ENCODE results near the gene POLR2C. TPM values are rescaled to one million over a fixed set of nuclear protein-coding genes. Genes with fewer than 3 reads are reported as not detected.

POLR2C gene
- 101 and 122 TPM in 2 replicates for total RNA-seq

DNA sequence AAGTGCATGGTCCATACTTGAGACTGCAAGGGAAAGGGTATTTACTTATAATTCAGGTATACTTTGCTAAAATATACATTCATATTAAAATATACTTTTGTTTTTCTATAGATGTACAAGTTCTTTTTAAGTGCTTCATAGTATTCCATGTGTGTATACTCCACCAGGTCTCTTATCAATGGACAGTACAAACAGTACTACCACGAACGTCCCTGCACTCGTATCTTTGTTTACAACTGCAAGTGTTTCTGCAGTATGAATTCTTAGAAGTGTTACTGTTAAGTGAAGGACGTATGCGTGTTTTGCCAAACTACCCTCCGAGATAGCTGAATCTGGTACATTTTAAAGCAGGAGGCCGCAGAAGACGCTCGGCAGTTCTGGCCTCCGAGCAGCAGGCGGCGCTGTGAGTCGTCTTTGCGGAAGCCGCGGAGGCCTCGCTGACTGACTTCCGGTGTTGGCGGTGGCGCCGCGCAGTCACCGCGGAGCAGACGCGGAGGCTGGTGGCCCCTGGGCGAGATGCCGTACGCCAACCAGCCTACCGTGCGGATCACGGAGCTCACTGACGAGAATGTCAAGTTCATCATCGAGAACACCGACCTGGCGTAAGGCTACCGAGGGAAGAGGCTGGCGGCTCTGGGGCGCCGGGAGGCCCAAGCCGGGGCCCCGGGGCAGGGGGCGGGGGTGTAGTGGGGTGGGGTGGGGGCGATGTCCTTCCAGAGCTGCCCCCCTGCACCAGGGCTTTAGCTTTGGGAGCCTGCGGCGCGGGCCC, at the start of gene POLR2C:
TSS of gene POLR2C (plus strand) at position 471 of the 769 bp plus-strand sequence. CDS start at position 517, 46 bp downstream.

DNA sequence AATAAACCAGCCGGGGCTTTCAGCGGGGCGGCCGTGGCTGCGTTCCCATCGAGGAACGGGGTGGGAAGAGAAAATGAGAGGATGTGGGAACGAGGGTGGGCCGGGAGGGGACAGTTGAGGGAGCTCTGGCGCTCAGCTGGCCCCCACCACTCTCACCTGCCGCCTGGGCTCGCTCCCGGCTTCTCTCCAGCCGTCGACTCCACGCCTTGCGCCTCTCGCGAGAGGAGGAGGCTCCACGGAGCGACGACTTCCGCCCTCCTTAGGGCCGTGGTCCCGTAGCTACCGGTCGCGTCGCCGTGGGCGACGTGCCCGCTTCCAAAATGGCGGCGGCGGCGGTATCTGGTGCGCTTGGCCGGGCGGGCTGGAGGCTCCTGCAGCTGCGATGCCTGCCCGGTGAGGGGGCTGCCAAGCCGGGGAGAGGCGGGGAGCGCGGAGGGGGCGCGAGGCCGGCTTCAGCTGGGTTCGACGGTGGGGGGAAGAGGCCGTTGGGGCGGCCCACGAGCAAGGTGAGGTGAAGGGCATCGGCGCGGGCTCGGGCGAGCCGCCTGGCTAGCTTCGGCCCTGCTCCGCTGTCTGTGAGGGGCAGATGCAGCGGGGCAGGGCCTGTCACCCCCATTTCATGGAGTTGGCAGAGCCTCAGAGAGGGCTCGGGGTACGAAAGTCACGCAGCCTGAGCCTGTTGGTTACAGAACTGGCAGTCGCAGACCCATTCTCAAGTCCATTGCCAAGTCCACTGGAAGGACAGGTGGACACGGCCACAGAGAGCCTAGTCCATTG, 15.1 kb upstream of the POLR2C start, which contains the start of the genes CIAPIN1 and COQ9:
TSS of gene CIAPIN1 (minus strand) at position 200 of the 777 bp plus-strand sequence. CDS start 6,457 bp downstream, outside the sequence.
TSS of gene COQ9 (plus strand) at position 294 of the 777 bp plus-strand sequence. CDS start at position 321, 27 bp downstream.

DNA sequence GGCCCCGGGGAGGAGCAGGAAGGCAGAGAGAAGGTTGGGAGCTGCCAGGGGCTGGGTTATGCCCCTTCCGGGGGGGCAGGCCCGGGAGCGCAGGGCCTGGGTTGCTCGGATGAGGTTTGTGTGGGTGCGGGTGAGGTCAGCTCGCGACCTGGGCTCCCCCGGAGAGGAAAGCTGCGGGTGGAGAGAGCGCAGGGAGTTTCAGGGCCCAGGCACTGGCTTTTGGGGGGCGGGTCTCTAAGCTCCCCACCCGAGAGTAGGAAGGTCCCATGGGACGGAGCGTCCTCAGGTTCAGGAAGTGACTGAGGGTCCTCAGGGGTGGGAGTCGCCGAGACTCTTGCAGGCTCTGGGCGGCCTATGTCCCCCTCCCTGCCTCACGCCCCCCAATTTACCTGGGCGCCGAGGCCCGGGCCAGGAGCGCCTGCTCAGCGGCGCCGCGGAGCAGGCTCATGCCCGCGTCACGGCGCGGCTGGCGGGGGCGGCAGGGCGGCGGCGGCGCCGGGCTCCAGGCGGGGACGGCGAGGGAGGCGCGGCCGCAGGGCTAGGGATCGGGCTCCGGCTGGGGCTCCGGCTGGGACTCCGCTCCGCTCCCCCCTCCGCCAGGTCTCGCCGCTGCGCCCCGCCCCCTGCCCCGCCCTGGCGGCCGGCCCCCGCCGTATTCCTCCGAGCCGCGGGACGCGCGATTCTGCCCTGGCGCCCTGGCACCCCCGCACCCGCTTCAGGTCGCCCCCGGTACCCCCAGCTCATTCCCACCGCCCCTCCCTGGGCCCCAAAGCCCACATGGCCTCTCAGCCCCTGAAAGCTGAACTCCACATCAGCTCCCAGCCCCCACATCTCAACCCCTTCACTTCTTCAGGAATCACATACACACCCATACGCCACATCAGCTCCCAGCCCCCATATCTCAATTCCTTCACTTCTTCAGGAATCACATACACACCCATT, 23.7 kb downstream of the POLR2C start, which contains the start of gene DOK4:
TSS of gene DOK4 (minus strand) at position 578 of the 942 bp plus-strand sequence. CDS start 6,986 bp downstream, outside the sequence.

Other genes with a start within 250 kb of the POLR2C start
- gene ARL2BP, start 217.4 kb upstream of the POLR2C start, total RNA-seq = 46.4 and 69.4 TPM in 2 replicates
- 3.1 and 3.4 TPM in 2 replicates for gene PLLP, start 178.0 kb upstream of the POLR2C start, total RNA-seq
- 0.36 TPM in 1 of 2 replicates, not detected in the other for gene CCL22, start 103.9 kb upstream of the POLR2C start, total RNA-seq
- gene CX3CL1, start 90.2 kb upstream of the POLR2C start, total RNA-seq = under 0.01 and 1.4 TPM in 2 replicates
- not detected in 2 replicates for gene CCL17, start 57.9 kb upstream of the POLR2C start, total RNA-seq
- 60.6 and 81.7 TPM in 2 replicates for gene CIAPIN1, start 15.3 kb upstream of the POLR2C start, total RNA-seq
- 54.3 and 57.7 TPM in 2 replicates for gene COQ9, start 15.2 kb upstream of the POLR2C start, total RNA-seq
- 17.4 and 19.3 TPM in 2 replicates for gene DOK4, start 23.8 kb downstream of the POLR2C start, total RNA-seq
- gene CCDC102A, start 73.9 kb downstream of the POLR2C start, total RNA-seq = 1.4 and 5.0 TPM in 2 replicates
- 0.07 TPM in 1 of 2 replicates, not detected in the other for gene ADGRG5, start 80.0 kb downstream of the POLR2C start, total RNA-seq
- gene ADGRG1, start 166.0 kb downstream of the POLR2C start, total RNA-seq = 29.7 and 217 TPM in 2 replicates
- 0.07 TPM in 1 of 2 replicates, not detected in the other for gene ADGRG3, start 205.6 kb downstream of the POLR2C start, total RNA-seq
- under 0.01 TPM in 1 of 2 replicates, not detected in the other for gene DRC7, start 232.1 kb downstream of the POLR2C start, total RNA-seq